IPS DF 19.7 (cell line): ENCODE data around the gene ACSS1.
"Not testable (repeated sequence)": the region's sequence is repeated elsewhere in the genome, so short reads cannot be mapped to it uniquely, and the experiment has no call there.

ENCODE experiments used
- DNase-seq: peaks from one replicate; pipeline ENCODE4 v3.0.0-alpha.2; 2013; ENCODE audit warnings: low read depth, low spot score

Gene ACSS1

DNA sequence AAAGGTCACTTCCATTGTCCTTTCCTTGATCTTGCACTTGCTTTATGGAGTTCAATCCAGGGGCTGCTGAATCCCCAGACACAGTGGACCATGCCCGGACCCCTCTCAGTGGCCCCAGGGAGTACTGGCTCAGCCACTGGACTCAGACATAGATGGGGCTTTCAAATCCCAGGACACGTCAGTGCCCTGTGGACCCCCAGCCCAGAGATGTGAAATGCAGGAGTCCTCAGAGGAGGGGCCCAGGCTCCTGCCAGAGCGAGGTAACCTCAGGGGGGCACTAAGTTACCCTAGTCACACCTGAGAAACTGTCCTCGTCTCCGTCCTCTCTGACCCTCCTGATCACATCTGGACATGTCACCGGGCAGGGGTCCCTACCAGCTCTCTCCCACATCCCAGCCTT, 46.7 kb downstream of the ACSS1 start:
- DNase-seq: no peak

- no peak for DNase-seq
These were observed 48.5 kb downstream of the ACSS1 start for GRCh38 chr20:25009218-25010145.

GRCh38 chr20:25008388-25009217, 49.3 kb downstream of the ACSS1 start:
- no peak for DNase-seq

DNA sequence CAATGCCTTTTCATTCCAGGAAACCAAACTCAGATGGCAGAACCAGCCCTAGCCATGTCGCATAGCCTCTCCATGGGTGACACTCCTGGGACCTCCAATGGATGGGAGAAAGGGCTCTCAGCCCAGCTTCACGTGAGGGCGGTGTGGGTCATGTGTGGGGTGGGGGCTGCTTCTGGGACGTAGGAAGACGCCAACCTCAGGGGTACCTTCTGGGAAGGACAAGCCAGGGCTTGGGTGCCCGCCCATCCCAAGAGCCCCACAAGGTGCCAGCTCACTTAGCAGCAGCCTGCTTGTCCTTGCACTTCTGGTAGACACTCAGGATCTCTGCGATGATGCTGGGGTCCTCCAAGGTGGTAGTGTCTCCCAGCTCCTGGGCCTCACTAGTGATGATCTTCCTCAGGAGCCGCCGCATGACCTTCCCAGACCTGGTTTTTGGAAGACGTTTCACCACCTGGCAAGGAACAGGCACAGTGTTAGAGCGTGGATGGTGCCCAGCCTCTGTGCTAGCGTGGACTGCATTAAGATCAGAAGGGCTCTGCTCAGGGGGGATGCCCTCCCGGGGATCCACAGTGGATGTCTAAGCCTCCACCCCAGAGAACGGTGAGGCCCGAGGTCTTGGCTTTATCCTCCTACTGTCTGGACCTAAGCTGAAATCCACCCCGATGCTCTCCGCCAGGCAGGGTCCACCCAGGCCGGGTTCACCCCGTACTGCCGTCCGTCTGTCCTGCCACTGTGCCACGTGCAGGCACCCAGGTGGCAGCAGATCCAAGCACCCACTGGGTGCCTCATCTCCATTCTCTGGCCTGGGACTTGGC, 50.2 kb downstream of the ACSS1 start:
- DNase-seq: no peak

DNA sequence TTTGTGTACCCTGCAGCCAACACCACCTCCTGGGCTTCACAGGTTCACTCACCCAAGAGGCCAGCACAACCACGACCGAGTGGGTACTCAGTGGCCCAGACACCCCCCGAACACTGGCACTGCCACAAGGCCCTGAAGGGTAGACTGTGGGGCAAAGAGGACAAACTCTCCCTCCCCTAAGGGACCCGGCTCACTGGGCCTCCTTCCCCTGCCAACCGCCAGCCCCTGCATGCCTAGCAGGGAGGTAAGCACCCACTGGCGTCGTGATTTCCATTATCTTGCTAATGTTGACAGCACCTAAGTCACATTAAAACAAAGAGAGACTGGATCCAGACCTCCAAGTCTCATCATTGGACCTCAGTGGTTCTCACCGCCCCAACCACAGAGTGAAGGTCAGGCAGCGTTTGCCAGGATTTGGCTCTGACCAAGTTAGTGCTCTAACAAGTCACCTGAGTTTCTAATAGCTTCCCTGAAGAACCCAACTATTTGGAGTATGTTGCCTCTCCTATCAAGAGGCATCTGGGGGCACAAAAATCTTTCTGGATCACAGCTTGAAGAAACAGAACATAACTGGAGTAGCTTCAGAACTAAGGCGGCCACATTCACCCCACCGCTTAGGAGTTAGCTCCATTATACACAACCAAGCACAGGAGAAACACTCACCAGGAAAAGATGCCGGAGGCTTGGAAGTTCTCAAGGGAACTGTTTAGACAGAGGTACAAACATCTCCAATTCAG, 51.3 kb downstream of the ACSS1 start:
- DNase-seq: no peak

DNA sequence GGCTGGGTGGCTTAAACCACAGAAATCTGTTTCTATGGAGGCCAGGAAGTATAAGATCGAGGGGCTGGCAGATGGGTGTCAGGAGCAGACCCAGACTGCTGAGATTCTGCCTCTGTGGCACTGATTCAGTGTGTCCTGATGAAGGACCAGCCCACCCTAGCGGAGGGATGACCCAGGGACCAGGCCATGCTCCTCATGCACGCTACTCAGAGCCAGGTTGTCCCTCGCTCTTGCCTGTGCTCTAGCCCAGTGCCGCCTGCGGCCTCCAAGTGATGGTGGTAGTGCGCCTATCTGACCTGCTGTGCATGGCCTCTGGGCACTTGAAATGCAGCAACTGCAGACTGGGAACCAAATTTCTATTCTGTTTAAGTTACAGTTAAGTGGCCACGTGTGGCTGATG, 52.3 kb downstream of the ACSS1 start:
- DNase-seq: no peak

DNA sequence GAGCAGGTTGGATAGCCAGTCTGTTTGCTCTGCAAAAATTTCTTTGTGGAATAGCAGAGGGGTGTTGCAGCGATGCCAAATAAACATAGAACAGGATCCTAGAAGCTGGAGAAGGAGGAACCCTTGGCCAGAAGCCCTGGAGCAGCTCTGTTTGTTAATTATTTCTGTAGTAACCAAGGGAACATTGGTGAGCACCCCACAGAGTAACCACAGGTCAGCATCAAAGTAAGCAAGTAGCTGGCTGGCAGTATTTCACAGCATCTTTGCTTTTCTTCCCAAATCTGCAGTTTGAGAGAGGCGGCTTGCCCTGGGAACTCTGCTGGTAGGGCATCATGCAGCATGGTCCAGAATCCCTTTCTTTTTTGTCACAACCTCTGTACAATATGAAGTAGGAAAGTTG, 52.7 kb downstream of the ACSS1 start:
- no peak for DNase-seq

DNA sequence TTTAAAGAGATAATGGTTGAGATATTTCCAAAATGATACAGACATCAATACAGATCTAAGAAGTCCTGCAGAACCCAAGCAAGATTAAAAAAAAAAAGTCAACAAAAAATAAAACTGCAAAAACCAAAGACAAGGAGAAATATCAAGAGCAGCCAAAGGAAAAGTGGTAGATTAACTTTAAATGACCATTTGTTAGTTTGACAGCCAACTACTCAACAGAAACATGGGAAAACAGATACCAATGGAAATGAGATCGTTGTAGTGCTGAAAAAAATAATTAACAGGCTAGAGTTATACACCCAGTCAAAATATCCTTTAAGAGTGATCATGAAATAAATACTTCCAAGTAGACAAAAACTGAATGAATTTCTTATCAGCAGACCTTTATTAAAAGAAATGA, 54.9 kb downstream of the ACSS1 start:
- no peak for DNase-seq

DNA sequence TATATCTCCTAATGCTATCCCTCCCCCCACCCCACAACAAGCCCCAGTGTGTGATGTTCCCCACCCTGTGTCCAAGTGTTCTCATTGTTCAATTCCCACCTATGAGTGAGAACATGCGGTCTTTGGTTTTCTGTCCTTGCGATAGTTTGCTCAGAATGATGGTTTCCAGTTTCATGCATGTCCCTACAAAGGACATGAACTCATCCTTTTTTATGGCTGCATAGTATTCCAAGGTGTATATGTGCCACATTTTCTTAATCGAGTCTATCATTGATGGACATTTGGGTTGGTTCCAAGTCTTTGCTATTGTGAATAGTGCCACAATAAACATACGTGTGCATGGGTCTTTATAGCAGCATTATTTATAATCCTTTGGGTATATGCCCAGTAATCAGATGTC, 56.6 kb downstream of the ACSS1 start:
- DNase-seq: not testable (repeated sequence)

DNA sequence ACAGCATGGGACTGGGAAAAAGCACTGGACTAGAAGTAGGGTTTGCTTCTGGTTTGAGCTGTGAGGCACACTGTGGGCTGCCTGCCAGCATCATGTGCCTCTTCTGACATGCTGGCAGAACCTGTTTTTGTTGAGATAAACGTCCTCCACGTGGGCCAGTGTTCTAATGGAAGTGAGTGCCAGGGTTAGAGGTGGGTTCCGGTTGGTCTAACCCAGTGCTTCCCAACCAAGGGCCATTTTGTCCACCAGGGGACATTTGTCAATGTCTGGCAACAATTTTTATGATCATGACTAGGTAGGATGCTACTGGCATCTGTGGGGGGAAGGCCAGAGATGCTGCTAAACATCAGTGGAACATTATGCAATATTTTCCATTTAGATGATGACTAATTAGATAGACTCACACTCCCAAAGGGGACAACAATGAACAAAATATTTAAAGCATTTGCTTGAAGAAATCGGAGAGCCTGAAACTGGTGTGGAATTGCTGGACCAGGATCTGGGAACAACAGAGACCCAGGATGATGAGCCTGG, 57.6 kb downstream of the ACSS1 start:
- DNase-seq: no peak

GRCh38 chr20:24999568-24999967, 58.4 kb downstream of the ACSS1 start:
- no peak for DNase-seq

GRCh38 chr20:24998631-24999445, 59.1 kb downstream of the ACSS1 start:
- no peak for DNase-seq

DNA sequence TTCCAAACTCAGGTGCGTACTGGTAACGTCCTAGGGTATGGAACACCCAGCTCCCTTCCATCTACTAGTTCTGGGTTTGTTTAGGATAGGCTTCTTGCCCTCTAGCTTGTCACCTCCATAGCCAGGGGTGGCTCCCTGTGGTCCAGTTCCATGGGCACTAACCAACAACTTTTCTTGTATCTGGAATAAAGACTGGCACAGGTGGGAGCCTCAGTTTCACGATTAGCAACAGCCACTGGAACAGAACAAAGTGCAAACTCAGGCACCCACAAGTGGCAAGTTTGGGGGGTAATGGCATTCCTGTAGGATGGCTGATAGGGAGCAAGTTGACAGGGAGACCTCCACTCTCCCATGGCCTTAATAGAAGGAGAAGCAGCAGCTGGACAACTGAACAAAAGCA, 59.8 kb downstream of the ACSS1 start:
- DNase-seq: no peak

DNA sequence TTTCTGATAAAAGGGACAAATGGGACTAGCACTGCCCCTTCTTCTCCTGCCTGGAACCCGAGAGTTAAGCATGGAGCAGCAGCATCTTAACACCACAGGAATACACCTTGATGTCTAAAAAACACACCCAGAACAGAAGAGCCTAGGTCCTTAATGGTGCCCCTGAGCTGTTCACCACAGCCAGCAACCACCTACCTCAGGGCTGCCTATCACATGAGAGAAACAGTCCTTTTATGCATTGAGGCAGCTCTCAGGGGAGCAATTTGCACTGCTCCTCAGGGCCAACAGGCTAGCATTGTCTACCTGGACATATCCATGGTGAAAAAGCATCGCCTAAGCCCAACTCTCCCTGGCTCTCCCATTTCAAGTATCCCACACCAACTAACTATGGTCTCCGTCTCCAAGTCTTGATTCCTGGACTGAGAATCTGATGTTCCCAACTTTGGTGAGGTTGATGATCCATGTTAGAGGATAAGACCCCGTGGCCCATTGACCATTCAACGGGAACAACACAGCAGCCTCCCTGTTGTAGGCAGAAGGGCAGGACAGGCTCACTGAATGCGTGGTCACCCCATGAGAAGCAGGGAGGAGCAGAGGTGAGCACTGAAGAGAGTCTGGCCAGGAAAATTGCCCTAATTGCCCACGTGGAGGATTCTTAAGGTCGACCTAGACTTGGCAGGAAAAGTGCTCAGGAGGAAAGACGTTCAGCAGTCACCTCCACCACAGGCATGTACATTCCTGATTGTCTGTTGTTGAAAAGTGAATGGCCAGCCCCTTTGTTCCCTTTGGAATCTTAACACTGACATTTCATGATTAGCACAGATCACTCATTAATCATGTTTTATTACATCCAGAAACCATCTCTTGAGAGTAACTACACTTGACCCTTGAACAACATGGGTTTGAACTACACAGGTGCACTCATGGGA, 61.2 kb downstream of the ACSS1 start:
- no peak for DNase-seq

DNA sequence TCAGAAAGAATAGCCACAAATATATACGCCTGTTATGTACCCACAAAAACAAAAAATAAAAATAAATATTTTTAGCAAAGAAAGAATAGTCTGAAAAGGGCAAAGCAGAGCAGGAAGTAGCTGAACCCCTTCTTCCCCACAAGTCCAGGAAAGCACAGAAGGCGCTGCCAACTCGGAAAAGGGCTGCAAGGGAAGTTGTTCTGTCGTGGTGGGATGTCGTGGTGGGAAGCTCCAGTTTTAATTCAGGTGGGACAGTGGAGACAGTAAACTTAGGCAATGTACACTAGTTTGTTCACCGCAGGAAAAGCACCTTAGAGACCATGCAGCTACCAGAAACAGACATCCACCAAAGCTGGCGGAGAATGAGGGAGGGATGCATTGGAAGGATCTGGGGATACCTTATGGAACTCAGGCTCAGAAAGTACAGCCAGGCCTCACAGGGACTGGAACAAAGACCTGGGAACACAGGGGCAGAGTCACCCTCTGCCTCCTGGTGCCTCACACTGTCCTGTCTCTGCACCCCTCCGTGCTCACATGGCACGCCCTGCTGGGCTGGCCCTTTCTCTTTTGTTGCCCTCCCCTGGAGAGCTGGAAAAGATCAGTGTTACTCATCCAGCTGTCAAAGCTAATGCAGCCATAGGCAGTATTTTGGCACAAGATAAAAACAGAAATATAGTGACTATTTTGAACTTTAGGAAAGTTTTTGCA, 62.0 kb downstream of the ACSS1 start:
- no peak for DNase-seq

DNA sequence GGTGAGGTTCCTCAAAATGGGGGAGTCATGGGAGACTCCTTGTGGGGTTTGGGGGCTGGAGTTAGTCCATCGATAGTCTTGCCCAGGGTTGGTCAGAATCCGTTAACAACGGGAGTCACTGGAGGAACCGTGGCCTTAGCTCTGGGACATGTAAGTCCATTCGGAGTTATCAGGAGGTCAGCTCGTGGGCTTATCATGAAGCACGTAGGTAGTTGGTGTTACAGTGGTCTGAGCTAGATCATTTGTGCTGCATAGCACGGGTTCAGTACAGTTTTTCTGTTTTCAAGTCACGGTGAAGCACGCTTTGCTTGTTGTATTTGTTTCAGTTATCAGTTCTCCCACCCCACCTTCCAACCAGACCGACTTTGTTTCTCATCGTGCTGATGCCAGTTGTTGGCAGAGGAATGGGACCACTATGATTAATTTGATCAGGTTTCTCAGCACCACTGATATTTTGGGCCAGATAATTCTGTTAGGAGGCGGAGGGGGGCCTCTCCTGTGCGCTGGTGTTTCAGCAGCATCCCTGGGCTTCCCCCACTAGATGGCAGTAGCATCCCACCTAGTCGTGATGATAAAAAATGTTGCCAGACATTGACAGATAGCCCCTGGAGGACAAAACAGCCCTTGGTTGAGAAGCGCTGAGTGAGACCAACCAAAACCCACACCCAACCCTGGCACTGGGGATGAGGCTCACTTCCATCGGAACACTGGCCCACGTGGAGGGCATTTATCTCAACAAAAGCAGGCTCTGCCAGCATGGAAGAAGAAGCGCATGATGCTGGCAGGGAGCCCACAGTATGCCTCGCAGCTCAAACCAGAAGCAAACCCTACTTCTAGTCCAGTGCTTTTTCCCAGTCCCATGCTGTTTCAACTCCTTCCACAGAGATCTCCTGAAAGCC, 63.2 kb downstream of the ACSS1 start:
- peak; percentile 25 for DNase-seq

- DNase-seq: no peak
These were observed 63.8 kb downstream of the ACSS1 start for GRCh38 chr20:24994186-24994465.
